SK-N-DZ (cell line): ENCODE results near the gene BAX.
A peak's percentile ranks its signal among the peaks of the same experiment; 100 is the strongest.

Source experiments
- DNase-seq: peaks from one replicate; pipeline ENCODE4 v3.0.0-alpha.2; 2015; ENCODE audit warnings: low spot score

Gene BAX

GRCh38 chr19:48928164-48929025 is 26.3 kb upstream of the BAX start:
- no peak for DNase-seq

- peak; percentile 51 for DNase-seq
These were observed 21.2 kb upstream of the BAX start, which contains the start of gene DHDH for GRCh38 chr19:48933382-48933932. DHDH (plus strand) TSS chr19:48933699; CDS start chr19:48933722, 23 bp downstream.

- peak; percentile 37 for DNase-seq
These were observed 19.8 kb upstream of the BAX start for GRCh38 chr19:48934837-48935236.

- no peak for DNase-seq
These were observed 18.8 kb upstream of the BAX start for GRCh38 chr19:48935864-48936263.

- DNase-seq: no peak
These were observed 16.4 kb upstream of the BAX start for GRCh38 chr19:48938256-48938655.

- DNase-seq: no peak
These were observed 13.8 kb upstream of the BAX start for GRCh38 chr19:48940902-48941301.

- no peak for DNase-seq
These were observed 11.6 kb upstream of the BAX start for GRCh38 chr19:48943081-48943480.

- no peak for DNase-seq
These were observed 9.3 kb upstream of the BAX start for GRCh38 chr19:48945415-48945814.

- no peak for DNase-seq
These were observed 8.9 kb upstream of the BAX start for GRCh38 chr19:48945817-48946216.

GRCh38 chr19:48946463-48947257 is 8.0 kb upstream of the BAX start:
- no peak for DNase-seq

GRCh38 chr19:48947258-48947542 is 7.5 kb upstream of the BAX start:
- DNase-seq: no peak

GRCh38 chr19:48950159-48950558 is 4.5 kb upstream of the BAX start:
- DNase-seq: no peak

- DNase-seq: no peak
These were observed 3.7 kb upstream of the BAX start for GRCh38 chr19:48950830-48951519.

- DNase-seq: no peak
These were observed 1.5 kb upstream of the BAX start for GRCh38 chr19:48953141-48953540.

GRCh38 chr19:48953990-48954594 is 583 bp upstream of the BAX start:
- no peak for DNase-seq

- no peak for DNase-seq
These were observed 758 bp downstream of the BAX start for GRCh38 chr19:48955308-48955958.

- no peak for DNase-seq
These were observed 3.3 kb downstream of the BAX start for GRCh38 chr19:48958006-48958405.

- no peak for DNase-seq
These were observed 4.9 kb downstream of the BAX start for GRCh38 chr19:48959341-48960239.

- DNase-seq: no peak
These were observed 6.5 kb downstream of the BAX start for GRCh38 chr19:48961051-48961649.

- no peak for DNase-seq
These were observed 7.0 kb downstream of the BAX start for GRCh38 chr19:48961673-48962028.
